ENCODE measurements around the gene CLMN. TPM values are rescaled to one million over a fixed set of nuclear protein-coding genes. Genes with fewer than 3 reads are reported as not detected.

CLMN gene
- total and polyA plus RNA-seq, 10 of the 15 experiments (the other 5 are each of a cell fraction or from before 2014, with no cell fraction given): 7.8 to 49.3 (median 18.5) TPM

GRCh38 chr14:95238487-95239298 lies 81.0 kb downstream of the CLMN start:
- ChIA-PET POLR2A (interaction anchor here (0.5 kb wide), 1 partner anchor 14 kb away, joined by 4 read pairs; no protein-coding TSS in a partner anchor), RAD21 (ENCODE audit: unreplicated experiment) (interaction anchor here (1.1 kb wide), 1 partner anchor 11 kb away, joined by 3 read pairs; no protein-coding TSS in a partner anchor), SMC1A (ENCODE audit: uncharacterized antibody, unreplicated experiment) (interaction anchor here (0.7 to 1.1 kb wide), 3 partner anchors 10 to 38 kb away, joined by 3 read pairs; no protein-coding TSS in a partner anchor), CTCF (no interaction called here)
- intact Hi-C loops (cut with micrococcal nuclease; ENCODE audit: unreplicated experiment) (no loop called here), in situ Hi-C loops (cut with MboI) (no loop called here)
- no peak for FAIRE-seq
- ATAC-seq: no peak
- Histone ChIP-seq H3K27me3 (replicated peaks in 1 of 2; ENCODE audit: control insufficient read depth in 2 of 2, insufficient read depth in 2 of 2, low read length in 1 of 2) (no peaks in the 10 kb centered on the region), H3K9me3 (replicated peaks; ENCODE audit: control insufficient read depth, insufficient read depth, low read length) (no peaks in the 10 kb centered on the region; the same call in 2 of the 3 replicates), H3K4me2 (ENCODE audit: control insufficient read depth, insufficient read depth) (no peak overlapping the region), H3K9ac (ENCODE audit: control insufficient read depth, insufficient read depth, low read length) (no peak overlapping the region), H3K4me3 (no peak overlapping the region), H3K27ac (ENCODE audit: control insufficient read depth, insufficient read depth) (no peak overlapping the region), H3K36me3 (ENCODE audit: control insufficient read depth in 2 of 2, insufficient read depth in 2 of 2, low read length in 1 of 2) (no peaks in the 10 kb centered on the region), H2AFZ (ENCODE audit: control insufficient read depth, low read depth, low read length) (no peak overlapping the region), H3K4me1 (ENCODE audit: control insufficient read depth, insufficient read depth, low read length) (peaks cover 12% of the 10 kb centered on the region), H3K79me2 (ENCODE audit: control insufficient read depth, insufficient read depth, low read length) (no peaks in the 10 kb centered on the region), H4K20me1 (ENCODE audit: control insufficient read depth, insufficient read depth) (no peaks in the 10 kb centered on the region)
- TF ChIP-seq SREBF2 (IDR thresholded peaks at IDR 0.05; ENCODE audit: low read length): no peak
- TF ChIP-seq E2F8 (IDR thresholded peaks at IDR 0.05; ENCODE audit: low read depth, partially characterized antibody): no peak
- no peak for TF ChIP-seq NKRF (conservative IDR thresholded peaks at IDR 0.05)
- TF ChIP-seq NFIC (IDR thresholded peaks at IDR 0.05; ENCODE audit: low read depth, low read length): no peak
- TF ChIP-seq SMARCA5 (IDR thresholded peaks at IDR 0.05): no peak
- no peak for TF ChIP-seq RFX5 (IDR thresholded peaks at IDR 0.05; ENCODE audit: low read depth, low read length)
- TF ChIP-seq RELA (IDR thresholded peaks at IDR 0.05; ENCODE audit: borderline replicate concordance, partially characterized antibody): no peak
- TF ChIP-seq ZNF24 (IDR thresholded peaks at IDR 0.05): no peak
- no peak for TF ChIP-seq CTCF (IDR thresholded peaks at IDR 0.05 in 2 of 3, conservative IDR thresholded peaks at IDR 0.05 in 1 of 3; ENCODE audit: control insufficient read depth in 2 of 3, extremely low read depth in 1 of 3, insufficient read depth in 1 of 3, low read depth in 3 of 3, low read length in 3 of 3)
- DNase-seq (ENCODE audit: low read depth, low spot score): no peak
- WGBS (ENCODE audit: insufficient coverage, insufficient replicate concordance, low lambda C conversion rate, missing lambda C conversion rate): 81% methylated on average over 10 of the region's 10 CpGs
- BruUV-seq (replicated peaks): no TSS peak

Measured in GM12878 (cell line).